Lung (tissue), 12 donors: ENCODE data around the gene HOATZ. TPM values are rescaled to one million over a fixed set of nuclear protein-coding genes. Genes with fewer than 3 reads are reported as not detected.

Experiments used
- ATAC-seq: fragments of 200-7000 bp; cut with Tn5 transposase; one replicate; pipeline ENCODE4 v1.9.1; 2020; ENCODE audit warnings: moderate number of reproducible peaks; ENCODE audit not compliant: insufficient read depth, low FRiP score
- DNase-seq, 3 donors: peaks; one replicate each; pipeline ENCODE4 v3.0.0-alpha.2; 2013 to 2017
- H3K27ac ChIP-seq, 2 donors: one replicate each; pipeline ENCODE4 v1.5.1; 2013; ENCODE audit warnings: mild to moderate bottlenecking in 2 of 2, moderate library complexity in 2 of 2, control low read depth in 1 of 2, inconsistent platforms in 1 of 2, low read depth in 1 of 2, low read length in 1 of 2
- H3K27me3 ChIP-seq, 3 donors: one replicate each; pipeline ENCODE4 v1.5.1; 2013; ENCODE audit warnings: low read length in 2 of 3; ENCODE audit not compliant: control insufficient read depth in 3 of 3, insufficient read depth in 3 of 3
- H3K36me3 ChIP-seq, 4 donors: one replicate each; pipeline ENCODE4 v1.5.1; 2013; ENCODE audit warnings: low read length in 4 of 4, mild to moderate bottlenecking in 1 of 4, moderate library complexity in 1 of 4; ENCODE audit not compliant: control insufficient read depth in 4 of 4, insufficient read depth in 4 of 4
- H3K4me1 ChIP-seq, 5 donors: one replicate each; pipeline ENCODE4 v1.5.1; 2013; ENCODE audit warnings: low read length in 5 of 5, mild to moderate bottlenecking in 2 of 5, moderate library complexity in 1 of 5; ENCODE audit not compliant: control insufficient read depth in 5 of 5, insufficient read depth in 5 of 5
- H3K4me3 ChIP-seq: one replicate; pipeline ENCODE4 v1.5.1; 2013; ENCODE audit warnings: mild to moderate bottlenecking, control low read depth, moderate library complexity
- H3K9ac ChIP-seq, 2 donors: one replicate each; pipeline ENCODE4 v1.5.1; 2013; ENCODE audit warnings: low read length in 2 of 2, control low read depth in 1 of 2; ENCODE audit not compliant: insufficient read depth in 1 of 2
- H3K9me3 ChIP-seq, 4 donors: one replicate each; pipeline ENCODE4 v1.5.1; 2013; ENCODE audit warnings: low read length in 3 of 4, mild to moderate bottlenecking in 1 of 4, moderate library complexity in 1 of 4; ENCODE audit not compliant: control insufficient read depth in 4 of 4, insufficient read depth in 3 of 4
- CTCF ChIP-seq: IDR thresholded peaks from 2 replicates; pipeline ENCODE4 v1.5.1; 2012; ENCODE audit warnings: mild to moderate bottlenecking; ENCODE audit errors: control extremely low read depth, extremely low read depth
- WGBS, 2 donors: extraction: QIAGEN DNeasy Blood & Tissue Kit; methylation state at CpG; one replicate each; pipeline ENCODE4 v1.1.7; 2013; 5-methylcytosine and 5-hydroxymethylcytosine counted together
- polyA plus RNA-seq, 2 donors: library from polyadenylated mRNA; stranded (reverse); fragments of 200-250 nt; gene quantifications; one replicate each; pipeline ENCODE4 v1.2.1, GENCODE V29; 2013
- total RNA-seq, 2 donors: library from RNA; depleted of rRNA in 1 of 2; stranded (reverse); fragments of >200 nt in 1 of 2; gene quantifications; one replicate each; pipeline ENCODE4 v1.2.1, GENCODE V29; 2014 to 2021
- donor health status: control.
- donor health status: control.
- donor health status: Bipolar disorder and iron deficiency.
- donor health status: healthy.
- donor health status: DM: yes; HTN: yes; CAD: no.

Gene HOATZ
- total and polyA plus RNA-seq, 4 donors, result 23.6 to 42.9 (median 29.0) TPM

GRCh38 chr11:111555255-111555654 is 40.7 kb downstream of the HOATZ start:
- Histone ChIP-seq H3K9me3 (peaks cover 0 to 3% (median 0%) of the 10 kb centered on the region in 4 donors), H3K4me1 (no peaks in the 10 kb centered on the region), H3K36me3 (peaks cover 0 to 12% (median 0%) of the 10 kb centered on the region in 4 donors), H3K4me3 (no peak overlapping the region), H3K27ac (no peak overlapping the region), H3K27me3 (no peaks in the 10 kb centered on the region), H3K9ac (no peak overlapping the region)
- no peak for TF ChIP-seq CTCF
- DNase-seq, result no peak
- no peak for ATAC-seq

GRCh38 chr11:111557425-111558111 is 43.0 kb downstream of the HOATZ start:
- H3K36me3 ChIP-seq, result peaks cover 0 to 16% (median 0%) of the 10 kb centered on the region in 4 donors

GRCh38 chr11:111559800-111560464 is 45.4 kb downstream of the HOATZ start:
- WGBS, 2 donors, result 70 to 80% methylated on average over 11 of the region's 11 CpGs
- Histone ChIP-seq H3K27me3 (no peaks in the 10 kb centered on the region), H3K4me3 (no peak overlapping the region), H3K36me3 (peaks cover 0 to 16% (median 0%) of the 10 kb centered on the region in 4 donors), H3K27ac (no peak overlapping the region), H3K4me1 (peaks cover 0 to 2% (median 0%) of the 10 kb centered on the region in 5 donors), H3K9me3 (peaks cover 0 to 3% (median 0%) of the 10 kb centered on the region in 4 donors), H3K9ac (no peak overlapping the region)
- no peak for ATAC-seq
- DNase-seq, result no peak
- no peak for TF ChIP-seq CTCF

More at GRCh38 chr11:111557425-111558111, 43.0 kb downstream of the HOATZ start:
- DNase-seq, result peak in 2 of 3 donors; percentile 27 to 54
- ATAC-seq, result peak; percentile 56
- no peak overlapping the region for H3K9ac ChIP-seq
- H3K9me3 ChIP-seq, result peaks cover 0 to 3% (median 0%) of the 10 kb centered on the region in 4 donors
- peaks cover 0 to 2% (median 0%) of the 10 kb centered on the region in 5 donors for H3K4me1 ChIP-seq
- no peaks in the 10 kb centered on the region for H3K27me3 ChIP-seq
- 73 to 89% methylated on average over 5 of the region's 5 CpGs for WGBS, 2 donors
- peak overlapping the region in 1 of 2 donors; percentile 60 for H3K27ac ChIP-seq
- TF ChIP-seq CTCF, result no peak
- H3K4me3 ChIP-seq, result no peak overlapping the region
